OCI-LY1 (cell line): ENCODE measurements around the gene MPP2.

ENCODE experiments used
- H2AFZ ChIP-seq: fragments of 200-600 bp; sonication (generic), shearing (Covaris generic); 2 replicates; pipeline ENCODE4 v1.6.0; 2014; ENCODE audit warnings: antibody characterized with exemption, mild to moderate bottlenecking, low read length
- H3F3A ChIP-seq: fragments of 200-600 bp; sonication (generic), shearing (Covaris generic); 2 replicates; pipeline ENCODE4 v1.6.0; 2014; ENCODE audit warnings: mild to moderate bottlenecking, antibody characterized with exemption, low read length, moderate library complexity; ENCODE audit not compliant: insufficient read depth
- H3K27ac ChIP-seq: fragments of 200-600 bp; sonication (generic); 2 replicates; pipeline ENCODE4 v1.5.1; 2014; ENCODE audit warnings: low read length, mixed run types, mild to moderate bottlenecking, low read depth; ENCODE audit not compliant: poor library complexity, severe bottlenecking
- H3K27me3 ChIP-seq: fragments of 200-600 bp; sonication (generic); 2 replicates; pipeline ENCODE4 v1.6.0; 2014; ENCODE audit warnings: antibody characterized with exemption, mild to moderate bottlenecking, low read length, moderate library complexity; ENCODE audit not compliant: insufficient read depth
- H3K36me3 ChIP-seq: fragments of 200-600 bp; sonication (generic); 2 replicates; pipeline ENCODE4 v1.6.1; 2014; ENCODE audit warnings: mild to moderate bottlenecking, antibody characterized with exemption, low read length, moderate library complexity, mixed read lengths; ENCODE audit not compliant: insufficient read depth
- H3K4me1 ChIP-seq: fragments of 200-600 bp; sonication (generic); 2 replicates; pipeline ENCODE4 v1.5.1; 2014; ENCODE audit warnings: mild to moderate bottlenecking, low read length, moderate library complexity; ENCODE audit not compliant: insufficient read depth, severe bottlenecking
- H3K4me2 ChIP-seq: fragments of 200-600 bp; sonication (generic), shearing (Covaris generic); 2 replicates; pipeline ENCODE4 v1.6.1; 2014; ENCODE audit warnings: low read length
- H3K4me3 ChIP-seq: fragments of 200-600 bp; sonication (generic); 2 replicates; pipeline ENCODE4 v1.5.1; 2014; ENCODE audit warnings: low read length, low read depth, mild to moderate bottlenecking, mixed read lengths; ENCODE audit not compliant: poor library complexity, severe bottlenecking
- H3K79me2 ChIP-seq: fragments of 200-600 bp; shearing (Covaris generic); 2 replicates; pipeline ENCODE4 v1.6.1; 2016; ENCODE audit warnings: mixed run types, low read length, mixed read lengths; ENCODE audit not compliant: insufficient read depth
- H3K9ac ChIP-seq: fragments of 200-600 bp; sonication (generic), shearing (Covaris generic); 2 replicates; pipeline ENCODE4 v1.6.1; 2014; ENCODE audit warnings: mild to moderate bottlenecking, low read length, mixed read lengths
- H3K9me2 ChIP-seq: fragments of 200-600 bp; sonication (generic), shearing (Covaris generic); 2 replicates; pipeline ENCODE4 v1.6.1; 2014; ENCODE audit warnings: low read depth, mild to moderate bottlenecking, low read length, mixed read lengths
- H3K9me3 ChIP-seq: fragments of 200-600 bp; shearing (Covaris generic); 2 replicates; pipeline ENCODE4 v1.6.1; 2014; ENCODE audit warnings: low read length, mixed read lengths
- H4K20me1 ChIP-seq: fragments of 200-600 bp; sonication (generic), shearing (Covaris generic); 2 replicates; pipeline ENCODE4 v1.6.0; 2016; ENCODE audit warnings: mild to moderate bottlenecking, low read length; ENCODE audit not compliant: insufficient read depth
- CTCF ChIP-seq: fragments of 200-600 bp; sonication (generic), shearing (Covaris generic); IDR thresholded peaks from 2 replicates; pipeline ENCODE4 v1.5.1; 2017; ENCODE audit warnings: mild to moderate bottlenecking, antibody characterized with exemption, low read length, moderate library complexity, mixed read lengths
- EZH2 ChIP-seq: fragments of 200-600 bp; sonication (generic), shearing (Covaris generic); IDR thresholded peaks from 2 replicates; pipeline ENCODE4 v1.8.0; 2017; ENCODE audit warnings: borderline replicate concordance, mixed run types, mild to moderate bottlenecking, antibody characterized with exemption, low read length, moderate library complexity, mixed read lengths

Gene MPP2

GRCh38 chr17:43913584-43913983, 6.2 kb upstream of the MPP2 start:
- no peak overlapping the region for H2AFZ ChIP-seq
- H4K20me1 ChIP-seq = no peaks in the 10 kb centered on the region
- no peak for TF ChIP-seq EZH2
- no peak for TF ChIP-seq CTCF
- no peak overlapping the region for H3K9ac ChIP-seq
- no peaks in the 10 kb centered on the region for H3K4me1 ChIP-seq
- no peaks in the 10 kb centered on the region for H3K36me3 ChIP-seq
- no peaks in the 10 kb centered on the region for H3K9me2 ChIP-seq
- no peaks in the 10 kb centered on the region for H3F3A ChIP-seq
- H3K4me3 ChIP-seq = no peak overlapping the region
- no peak overlapping the region for H3K27ac ChIP-seq
- peaks cover 1% of the 10 kb centered on the region; the same call in 1 of the 2 replicates for H3K27me3 ChIP-seq
- H3K4me2 ChIP-seq = no peak overlapping the region
- no peaks in the 10 kb centered on the region for H3K9me3 ChIP-seq
- no peaks in the 10 kb centered on the region for H3K79me2 ChIP-seq

GRCh38 chr17:43912635-43913304, 5.4 kb upstream of the MPP2 start:
- H3F3A ChIP-seq = no peaks in the 10 kb centered on the region
- no peak overlapping the region for H2AFZ ChIP-seq
- no peaks in the 10 kb centered on the region for H3K9me3 ChIP-seq
- no peak overlapping the region for H3K4me3 ChIP-seq
- H3K4me1 ChIP-seq = no peaks in the 10 kb centered on the region
- no peak overlapping the region for H3K9ac ChIP-seq
- H3K36me3 ChIP-seq = no peaks in the 10 kb centered on the region
- H3K9me2 ChIP-seq = no peaks in the 10 kb centered on the region
- H3K27ac ChIP-seq = no peak overlapping the region
- peaks cover 3% of the 10 kb centered on the region; the same call in 1 of the 2 replicates for H3K27me3 ChIP-seq
- H4K20me1 ChIP-seq = no peaks in the 10 kb centered on the region
- no peaks in the 10 kb centered on the region for H3K79me2 ChIP-seq
- no peak for TF ChIP-seq EZH2
- TF ChIP-seq CTCF = no peak
- no peak overlapping the region for H3K4me2 ChIP-seq

GRCh38 chr17:43911904-43912303, 4.6 kb upstream of the MPP2 start:
- H3K27me3 ChIP-seq = peaks cover 6% of the 10 kb centered on the region; the same call in 1 of the 2 replicates
- H3K36me3 ChIP-seq = no peaks in the 10 kb centered on the region
- H2AFZ ChIP-seq = no peak overlapping the region
- H3K9ac ChIP-seq = no peak overlapping the region
- TF ChIP-seq EZH2 (no peak), CTCF (no peak)
- no peaks in the 10 kb centered on the region for H3K9me2 ChIP-seq
- no peak overlapping the region for H3K27ac ChIP-seq
- H3F3A ChIP-seq = no peaks in the 10 kb centered on the region
- no peaks in the 10 kb centered on the region for H4K20me1 ChIP-seq
- H3K4me2 ChIP-seq = no peak overlapping the region
- peaks cover 7% of the 10 kb centered on the region for H3K4me1 ChIP-seq
- H3K4me3 ChIP-seq = no peak overlapping the region
- H3K9me3 ChIP-seq = no peaks in the 10 kb centered on the region
- no peaks in the 10 kb centered on the region for H3K79me2 ChIP-seq
